ENCODE data around the gene IGSF8. TPM values are rescaled to one million over a fixed set of nuclear protein-coding genes. Genes with fewer than 3 reads are reported as not detected.

IGSF8 gene
- total and polyA plus RNA-seq, 2 donors (not counting 3 experiments of a cell fraction or from before 2014, with no cell fraction given) = 9.5 to 17.5 TPM

GRCh38 chr1:160094291-160094625 is 4.2 kb downstream of the IGSF8 start:
- intact Hi-C loops (cut with micrococcal nuclease) = no loop called here
- FAIRE-seq = no peak

More at GRCh38 chr1:160094291-160094625, 4.2 kb downstream of the IGSF8 start:
- Histone ChIP-seq H3K4me1 (ENCODE audit: control insufficient read depth, extremely low read depth, insufficient read depth, low read length) (peaks cover 6% of the 10 kb centered on the region), H4K20me1 (replicated peaks; ENCODE audit: control insufficient read depth, extremely low read depth, insufficient read depth, low read length) (no peaks in the 10 kb centered on the region), H3K79me2 (ENCODE audit: control insufficient read depth, insufficient read depth, low read length) (no peaks in the 10 kb centered on the region), H3K27me3 (ENCODE audit: control insufficient read depth in 2 of 2, insufficient read depth in 2 of 2, low read length in 2 of 2) (no peaks in the 10 kb centered on the region), H3K4me3 (replicated peaks in 1 of 3; ENCODE audit: insufficient read depth in 1 of 3, low read depth in 1 of 3, low read length in 3 of 3) (no peak overlapping the region), H3K27ac (ENCODE audit: insufficient read depth, low read depth, low read length) (no peak overlapping the region), H3K9me3 (replicated peaks; ENCODE audit: control insufficient read depth, insufficient read depth, low read length) (no peaks in the 10 kb centered on the region), H3K9ac (replicated peaks; ENCODE audit: extremely low read depth, insufficient read depth, low read length) (no peak overlapping the region), H3K9me1 (replicated peaks; ENCODE audit: control insufficient read depth, extremely low read depth, insufficient read depth, low read length) (no peaks in the 10 kb centered on the region), H2AFZ (ENCODE audit: low read depth, low read length) (no peak overlapping the region), H3K36me3 (ENCODE audit: control insufficient read depth in 2 of 2, extremely low read depth in 1 of 2, insufficient read depth in 2 of 2, low read length in 2 of 2) (no peaks in the 10 kb centered on the region), H3K4me2 (ENCODE audit: insufficient read depth, low read length) (no peak overlapping the region)
- ChIA-PET POLR2A (no interaction called here), CTCF (interaction anchor here (1.1 to 2.2 kb wide), 5 partner anchors 9 to 158 kb away, joined by 3 to 6 read pairs (median 5); no protein-coding TSS in a partner anchor)
- dilution Hi-C loops (cut with MboI; ENCODE audit: extremely low pct_ligation_motif_present, low sequenced_read_pairs) = no loop called here
- DNase-seq (ENCODE audit: low read depth, low spot score) = no peak
- BruUV-seq (replicated peaks) = no TSS peak
- TF ChIP-seq MYC (IDR thresholded peaks at IDR 0.05; ENCODE audit: low read depth, low read length) (no peak), FOS (IDR thresholded peaks at IDR 0.05; ENCODE audit: borderline replicate concordance, insufficient read depth, low read length) (no peak), CTCF (IDR thresholded peaks at IDR 0.05; ENCODE audit: extremely low read depth in 1 of 2, insufficient read depth in 1 of 2, low read depth in 1 of 2, low read length in 2 of 2) (no peak), GATA2 (IDR thresholded peaks at IDR 0.05; ENCODE audit: insufficient read depth, insufficient read length, low read depth, low read length) (no peak), MAX (IDR thresholded peaks at IDR 0.05; ENCODE audit: insufficient read depth, insufficient read length) (no peak), EZH2 (IDR thresholded peaks at IDR 0.05; ENCODE audit: borderline replicate concordance, low read depth, low read length, severe bottlenecking) (no peak), POLR2AphosphoS5 (IDR thresholded peaks at IDR 0.05; ENCODE audit: insufficient read depth, low read depth, low read length) (no peak), POLR2A (IDR thresholded peaks at IDR 0.05; ENCODE audit: low read depth, low read length) (no peak), JUN (IDR thresholded peaks at IDR 0.05; ENCODE audit: borderline replicate concordance, insufficient read depth, insufficient read length, low read depth) (no peak)
